Neural crest cell (in vitro differentiated cells): ENCODE measurements around the gene RPAIN. TPM values are rescaled to one million over a fixed set of nuclear protein-coding genes. Genes with fewer than 3 reads are reported as not detected.
A peak's percentile ranks its signal among the peaks of the same experiment; 100 is the strongest.

Experiments
- DNase-seq: peaks from one replicate; pipeline ENCODE4 v3.0.0; 2021; ENCODE audit warnings: low read depth, mixed read lengths, low spot score
- H3K27ac Mint-ChIP-seq: one replicate; pipeline ENCODE4 v1.8.0; 2021; ENCODE audit warnings: mild to moderate bottlenecking, mixed read lengths; ENCODE audit not compliant: unreplicated experiment
- H3K27me3 Mint-ChIP-seq: 2 replicates; pipeline ENCODE4 v1.8.0; 2021; ENCODE audit warnings: low read depth, mild to moderate bottlenecking, mixed read lengths
- H3K36me3 Mint-ChIP-seq: 2 replicates; pipeline ENCODE4 v1.8.0; 2021; ENCODE audit warnings: low read depth, mild to moderate bottlenecking, mixed read lengths
- H3K4me1 Mint-ChIP-seq: 2 replicates; pipeline ENCODE4 v1.8.0; 2021; ENCODE audit warnings: mixed read lengths
- H3K4me3 Mint-ChIP-seq: one replicate; pipeline ENCODE4 v1.8.0; 2021; ENCODE audit warnings: mild to moderate bottlenecking, mixed read lengths
- H3K9me3 Mint-ChIP-seq: 2 replicates; pipeline ENCODE4 v1.8.0; 2021; ENCODE audit warnings: mixed read lengths
- total RNA-seq: library from RNA; stranded (reverse); gene quantifications from 2 replicates; pipeline ENCODE4 v1.2.1, GENCODE V29; 2021
- TF ChIP-seq, protein P1 (sequence below): fragments of 200-600 bp; sonication (generic); conservative IDR thresholded peaks from 2 replicates; pipeline ENCODE4 v1.5.0; 2021; ENCODE audit warnings: antibody characterized with exemption, mild to moderate bottlenecking

RPAIN gene
- total RNA-seq, 1 donor from 2014 or later, result 103 TPM

DNA sequence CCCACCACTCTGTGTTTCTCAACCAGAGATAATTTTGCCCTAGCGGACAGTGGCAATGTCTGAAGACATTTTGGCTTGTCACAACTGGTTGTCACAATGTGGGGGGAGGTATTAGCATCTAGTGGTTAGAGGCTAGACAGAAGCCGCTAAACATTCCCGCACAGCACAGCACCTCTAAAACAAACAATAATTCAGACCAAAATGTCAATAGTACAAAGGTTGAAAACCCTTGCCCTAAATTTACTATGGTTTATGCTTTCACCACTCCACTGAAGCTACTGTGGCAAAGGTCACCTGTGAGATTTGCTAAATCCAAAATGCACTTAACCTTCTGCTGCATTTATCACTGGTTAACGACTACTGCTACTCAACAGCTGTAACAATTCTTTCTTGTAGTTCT lies 14.6 kb upstream of the RPAIN start:
- Mint-ChIP-seq H3K4me3 (no peak overlapping the region), H3K9me3 (no peaks in the 10 kb centered on the region), H3K36me3 (peaks cover 13% of the 10 kb centered on the region), H3K27me3 (no peaks in the 10 kb centered on the region), H3K4me1 (no peaks in the 10 kb centered on the region), H3K27ac (no peak overlapping the region)
- TF ChIP-seq, protein P1, sequence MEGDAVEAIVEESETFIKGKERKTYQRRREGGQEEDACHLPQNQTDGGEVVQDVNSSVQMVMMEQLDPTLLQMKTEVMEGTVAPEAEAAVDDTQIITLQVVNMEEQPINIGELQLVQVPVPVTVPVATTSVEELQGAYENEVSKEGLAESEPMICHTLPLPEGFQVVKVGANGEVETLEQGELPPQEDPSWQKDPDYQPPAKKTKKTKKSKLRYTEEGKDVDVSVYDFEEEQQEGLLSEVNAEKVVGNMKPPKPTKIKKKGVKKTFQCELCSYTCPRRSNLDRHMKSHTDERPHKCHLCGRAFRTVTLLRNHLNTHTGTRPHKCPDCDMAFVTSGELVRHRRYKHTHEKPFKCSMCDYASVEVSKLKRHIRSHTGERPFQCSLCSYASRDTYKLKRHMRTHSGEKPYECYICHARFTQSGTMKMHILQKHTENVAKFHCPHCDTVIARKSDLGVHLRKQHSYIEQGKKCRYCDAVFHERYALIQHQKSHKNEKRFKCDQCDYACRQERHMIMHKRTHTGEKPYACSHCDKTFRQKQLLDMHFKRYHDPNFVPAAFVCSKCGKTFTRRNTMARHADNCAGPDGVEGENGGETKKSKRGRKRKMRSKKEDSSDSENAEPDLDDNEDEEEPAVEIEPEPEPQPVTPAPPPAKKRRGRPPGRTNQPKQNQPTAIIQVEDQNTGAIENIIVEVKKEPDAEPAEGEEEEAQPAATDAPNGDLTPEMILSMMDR, result no peak
- no peak for DNase-seq

DNA sequence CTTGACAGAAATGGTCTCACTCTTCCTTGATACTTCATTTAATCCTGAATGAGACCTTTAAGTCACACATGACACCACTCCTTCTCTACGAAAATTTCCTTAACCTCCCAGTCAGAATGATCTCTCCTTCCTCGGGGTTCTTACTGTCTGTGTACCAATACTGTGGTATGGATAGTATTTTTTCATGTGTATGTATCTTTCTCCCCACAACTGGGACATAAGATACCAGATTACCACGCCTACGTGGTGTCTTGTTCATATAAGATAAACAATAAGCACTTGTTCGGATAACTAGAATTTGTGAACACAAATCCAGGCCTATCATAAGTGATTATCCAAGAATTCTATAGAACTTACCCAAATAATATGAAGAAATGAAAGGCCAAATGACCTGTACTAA lies 11.8 kb upstream of the RPAIN start:
- no peak for DNase-seq
- TF ChIP-seq, protein P1, result no peak
- H3K27ac Mint-ChIP-seq, result no peak overlapping the region
- H3K4me3 Mint-ChIP-seq, result no peak overlapping the region
- H3K27me3 Mint-ChIP-seq, result no peaks in the 10 kb centered on the region
- peaks cover 18% of the 10 kb centered on the region for H3K36me3 Mint-ChIP-seq
- H3K9me3 Mint-ChIP-seq, result no peaks in the 10 kb centered on the region
- H3K4me1 Mint-ChIP-seq, result no peaks in the 10 kb centered on the region

DNA sequence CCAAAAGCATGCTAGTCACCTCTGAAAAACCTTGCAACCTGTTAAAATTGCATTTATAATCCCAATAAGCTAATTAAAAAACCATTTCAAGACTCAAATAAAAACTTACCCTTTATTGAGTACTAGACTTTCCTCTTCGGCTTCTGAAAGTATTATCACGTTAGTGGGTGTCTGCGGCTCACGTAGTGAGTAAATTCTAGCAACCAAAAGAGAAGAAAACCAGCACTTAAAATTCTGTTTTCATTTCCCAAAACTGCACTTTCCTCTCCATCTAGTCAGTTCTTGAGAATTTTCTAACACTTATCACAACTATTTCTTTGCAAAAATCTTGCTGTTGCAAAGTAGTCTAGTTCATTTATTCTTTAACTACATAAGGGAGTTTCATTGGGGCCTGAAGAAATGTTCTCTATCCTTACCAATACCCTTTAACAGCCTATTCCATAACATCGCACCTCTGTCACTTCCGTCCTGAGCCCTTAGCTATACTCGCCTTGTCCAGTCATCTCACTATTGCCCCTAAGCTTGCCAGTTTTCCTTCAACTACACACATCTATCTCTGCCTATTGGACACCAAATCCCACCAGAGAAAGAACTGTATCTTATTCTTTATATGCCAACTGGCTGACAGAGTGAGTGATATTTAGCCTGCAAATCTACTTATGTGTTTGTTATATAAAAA lies 9.2 kb upstream of the RPAIN start:
- TF ChIP-seq, protein P1, result no peak
- peaks cover 15% of the 10 kb centered on the region for H3K36me3 Mint-ChIP-seq
- H3K27ac Mint-ChIP-seq, result no peak overlapping the region
- no peaks in the 10 kb centered on the region for H3K9me3 Mint-ChIP-seq
- DNase-seq, result no peak
- H3K4me3 Mint-ChIP-seq, result no peak overlapping the region
- no peaks in the 10 kb centered on the region for H3K4me1 Mint-ChIP-seq
- H3K27me3 Mint-ChIP-seq, result no peaks in the 10 kb centered on the region

DNA sequence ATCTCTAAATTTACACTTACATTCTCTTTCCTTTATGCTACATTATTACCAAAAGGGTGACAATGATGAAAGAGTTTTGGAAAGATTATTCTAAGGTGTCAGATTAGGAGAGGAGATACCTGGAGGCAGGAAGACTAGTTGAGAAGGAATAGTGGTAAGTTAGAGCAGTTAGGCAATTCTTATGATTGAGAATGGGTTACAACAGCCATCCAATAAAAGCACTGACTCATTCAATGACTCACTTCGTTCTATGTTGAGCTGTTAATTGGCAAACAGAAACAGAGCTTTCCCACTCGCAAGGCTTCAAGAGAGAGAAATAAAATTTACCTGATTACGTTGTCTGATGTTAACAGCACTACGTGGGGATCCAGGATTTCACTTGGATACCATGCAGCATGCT lies 6.3 kb upstream of the RPAIN start:
- peaks cover 17% of the 10 kb centered on the region for H3K36me3 Mint-ChIP-seq
- DNase-seq, result no peak
- TF ChIP-seq, protein P1, result no peak
- H3K4me3 Mint-ChIP-seq, result peak overlapping the region; percentile 24
- peaks cover 11% of the 10 kb centered on the region for H3K4me1 Mint-ChIP-seq
- no peaks in the 10 kb centered on the region for H3K27me3 Mint-ChIP-seq
- H3K9me3 Mint-ChIP-seq, result no peaks in the 10 kb centered on the region
- no peak overlapping the region for H3K27ac Mint-ChIP-seq

DNA sequence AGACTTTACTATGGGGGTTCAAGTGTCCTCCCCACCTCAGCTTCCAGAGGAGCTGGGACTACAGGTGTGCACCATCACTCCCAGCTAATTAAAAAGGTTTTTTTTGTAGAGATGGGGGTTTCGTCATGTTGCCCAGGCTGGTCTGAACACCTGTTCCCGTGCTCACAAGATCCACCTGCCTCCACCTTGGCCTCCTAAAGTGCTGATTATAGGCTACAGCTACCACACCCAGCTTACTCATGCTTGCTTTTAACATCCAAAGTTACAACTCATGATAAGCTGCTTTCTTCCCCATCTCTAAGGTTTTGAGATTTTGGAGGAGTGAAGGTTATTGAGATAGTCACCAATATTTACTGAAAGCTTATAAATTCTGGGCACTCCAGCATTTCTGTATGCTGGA lies 3.1 kb upstream of the RPAIN start:
- Mint-ChIP-seq H3K27me3 (no peaks in the 10 kb centered on the region), H3K9me3 (no peaks in the 10 kb centered on the region), H3K4me3 (peak overlapping the region; percentile 74), H3K27ac (no peak overlapping the region), H3K4me1 (peaks cover 34% of the 10 kb centered on the region), H3K36me3 (peaks cover 8% of the 10 kb centered on the region)
- TF ChIP-seq, protein P1, result no peak
- no peak for DNase-seq
